ENCODE measurements around the gene KAZN.

KAZN gene

DNA sequence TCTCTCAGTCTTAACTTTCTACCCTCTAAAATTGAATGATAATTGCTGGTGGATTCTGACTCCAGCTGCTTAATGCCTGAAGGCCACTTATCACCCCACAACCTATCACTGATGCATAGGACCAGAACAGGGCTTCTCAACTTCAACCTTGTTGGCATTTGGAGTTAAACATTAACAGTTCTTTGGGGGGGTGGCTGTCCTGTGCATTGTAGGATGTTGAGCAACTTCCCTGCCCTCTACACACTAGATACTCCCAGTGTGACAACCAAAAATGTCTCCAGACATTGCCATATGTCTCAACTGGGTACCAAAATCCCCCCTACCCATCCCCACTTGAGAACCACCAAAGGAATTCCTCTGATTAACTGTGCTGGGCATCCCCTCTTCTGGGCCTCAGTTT lies 279.6 kb downstream of the KAZN start:
- DNase-seq (ENCODE audit: low spot score) (no peak), FAIRE-seq (no peak)

DNA sequence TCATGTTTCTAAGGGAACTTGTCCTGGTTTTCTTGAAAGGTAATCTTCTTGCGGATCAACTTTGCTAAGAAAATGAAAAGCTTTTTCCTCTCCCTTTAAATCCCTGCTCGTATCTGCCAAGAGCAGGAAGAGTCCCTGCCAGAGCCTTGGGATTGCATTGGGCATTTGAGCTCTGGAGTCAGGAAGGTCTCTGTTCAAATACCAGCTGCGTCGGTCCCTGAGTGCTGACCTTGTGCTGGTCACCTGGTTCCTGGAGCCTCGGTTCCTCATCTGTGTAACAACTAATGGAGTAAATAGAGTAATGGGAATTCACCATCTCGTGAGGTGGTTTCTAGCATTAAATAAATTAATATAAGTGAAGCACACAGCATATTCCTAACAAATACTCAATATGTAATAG lies 280.5 kb downstream of the KAZN start:
- DNase-seq (ENCODE audit: low spot score) (no peak), FAIRE-seq (no peak)

DNA sequence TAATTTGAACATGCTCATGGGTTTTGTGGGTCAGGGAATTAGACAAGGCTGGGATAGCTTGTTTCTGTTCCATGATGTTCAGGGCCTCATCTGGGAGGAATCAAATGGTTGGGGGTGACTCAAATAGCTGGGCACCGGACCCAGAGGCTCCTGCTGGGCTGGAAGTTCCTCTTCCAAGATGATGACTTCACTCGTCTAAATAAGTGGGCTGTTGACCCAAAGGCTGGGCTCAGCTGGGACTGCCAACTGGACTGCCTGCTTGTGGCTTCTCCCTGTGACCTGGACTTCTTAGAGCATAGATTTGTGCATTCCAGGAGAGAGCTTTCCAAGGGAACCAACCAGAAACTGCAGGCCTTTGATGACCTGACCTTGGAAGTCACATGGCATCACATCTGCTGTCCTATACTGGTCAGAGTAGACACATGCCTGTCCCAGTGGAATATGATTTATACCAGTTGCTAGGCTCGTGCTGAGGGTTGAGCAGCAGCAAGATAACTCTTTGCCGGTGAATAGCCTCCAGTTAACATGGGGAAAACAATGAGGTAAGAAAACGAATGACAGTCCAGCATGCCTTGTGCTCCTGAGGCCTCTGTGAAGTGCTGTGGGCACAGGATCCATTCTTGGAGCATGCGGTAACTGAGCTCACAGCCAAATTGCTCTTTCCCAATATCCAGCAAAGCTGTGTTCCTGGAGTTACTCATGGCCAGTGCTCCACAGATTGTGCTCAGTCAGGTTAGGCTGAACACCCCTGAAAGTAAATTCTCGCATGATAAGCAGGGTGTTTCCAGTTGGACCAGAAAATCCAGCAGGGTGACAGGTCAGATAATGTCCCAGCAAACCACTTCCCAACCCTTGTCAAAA lies 282.2 kb downstream of the KAZN start:
- no peak for DNase-seq (ENCODE audit: low spot score)
- no peak for FAIRE-seq

DNA sequence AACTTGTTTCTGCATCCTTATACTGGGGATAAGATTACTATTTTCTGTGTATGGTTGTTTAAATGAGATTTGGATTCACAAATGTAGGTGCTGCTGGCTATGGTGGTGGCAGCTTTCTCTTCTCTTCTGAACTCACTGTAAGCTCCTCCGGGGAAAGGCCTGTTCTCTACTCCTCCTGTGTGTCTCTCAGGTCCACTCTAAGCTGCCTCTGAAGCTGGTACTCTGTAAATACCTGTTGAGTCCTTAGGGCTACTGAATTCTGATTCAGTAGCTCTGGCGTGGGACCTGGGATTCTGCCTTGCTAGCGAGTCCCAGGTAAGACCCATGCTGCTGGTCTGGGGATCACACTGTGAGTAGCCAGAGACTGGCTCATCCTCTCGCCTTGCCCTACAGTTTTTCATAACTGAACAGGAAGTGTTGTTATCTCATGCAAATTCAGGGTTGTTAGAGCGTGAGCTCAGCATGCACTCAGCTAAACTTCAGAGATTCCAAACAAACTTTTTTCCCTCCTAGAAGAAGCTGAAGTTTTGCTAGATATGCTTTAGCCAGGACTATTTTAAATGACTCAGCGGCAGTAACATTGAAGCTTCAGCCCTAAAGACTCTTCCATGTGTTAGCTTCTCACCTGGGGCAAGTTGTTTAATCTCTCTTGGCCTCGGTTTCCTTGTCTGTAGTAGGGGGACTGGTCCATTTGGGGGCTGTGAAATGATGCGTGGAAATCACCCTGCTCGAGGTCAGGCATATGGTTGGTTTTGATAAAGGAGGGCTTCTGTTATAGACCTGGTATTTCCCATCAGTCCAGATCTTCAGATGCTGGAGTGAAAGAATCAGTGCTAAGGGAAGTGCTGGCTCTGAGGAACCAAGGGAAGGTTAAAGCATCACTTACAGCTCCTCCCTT lies 283.5 kb downstream of the KAZN start:
- FAIRE-seq, result no peak
- no peak for DNase-seq (ENCODE audit: low spot score)

DNA sequence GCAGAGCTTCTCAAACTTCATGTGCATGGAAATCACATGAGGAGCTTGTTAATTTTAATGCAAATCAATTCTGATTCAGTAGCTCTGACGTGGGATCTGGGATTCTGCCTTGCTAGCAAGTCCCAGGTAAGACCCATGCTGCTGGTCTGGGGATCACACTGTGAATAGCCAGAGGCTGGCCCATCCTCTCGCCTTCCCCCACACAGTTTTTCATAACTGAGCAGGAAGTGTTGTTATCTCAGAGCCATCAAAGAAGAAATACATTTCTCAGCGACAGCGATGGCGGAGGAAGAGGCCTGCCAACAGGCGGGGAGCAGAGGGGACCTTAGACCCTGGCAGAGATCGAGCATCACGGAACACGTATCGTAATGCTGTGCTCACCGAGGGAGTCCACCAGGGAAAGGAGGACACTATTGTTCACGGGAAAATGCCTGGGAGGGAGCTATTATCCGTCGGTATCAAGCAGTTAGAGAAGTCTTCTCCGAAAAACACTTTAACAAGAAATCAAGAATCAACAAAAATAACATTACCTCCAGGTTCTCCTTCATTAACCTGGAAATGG lies 286.2 kb downstream of the KAZN start:
- no peak for DNase-seq (ENCODE audit: low spot score)
- FAIRE-seq, result no peak

DNA sequence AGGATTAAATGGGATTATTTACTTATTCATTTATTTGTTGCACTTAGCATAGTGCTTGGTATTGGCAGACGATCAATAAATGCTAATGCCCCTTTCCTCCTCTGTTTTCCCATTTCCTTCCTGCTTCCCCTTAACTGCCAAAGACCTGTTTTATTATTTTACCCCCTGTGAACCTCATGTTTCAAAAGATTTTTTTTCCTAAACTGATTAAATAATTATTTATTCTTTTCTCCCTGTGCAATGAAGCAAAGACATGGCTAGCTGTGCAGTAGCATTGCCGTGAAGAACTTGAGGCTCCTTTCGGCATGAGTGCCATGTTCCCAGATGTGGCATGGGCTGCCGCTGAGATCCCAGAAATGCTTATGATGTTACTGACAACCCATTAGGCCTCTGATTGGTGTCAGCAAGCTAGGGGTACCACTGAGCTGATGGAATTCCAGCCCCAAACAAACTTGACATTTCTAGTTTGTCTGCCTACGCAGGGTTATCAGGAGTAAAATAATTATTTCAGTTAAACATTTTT lies 288.6 kb downstream of the KAZN start:
- no peak for FAIRE-seq
- DNase-seq (ENCODE audit: low spot score), result no peak

DNA sequence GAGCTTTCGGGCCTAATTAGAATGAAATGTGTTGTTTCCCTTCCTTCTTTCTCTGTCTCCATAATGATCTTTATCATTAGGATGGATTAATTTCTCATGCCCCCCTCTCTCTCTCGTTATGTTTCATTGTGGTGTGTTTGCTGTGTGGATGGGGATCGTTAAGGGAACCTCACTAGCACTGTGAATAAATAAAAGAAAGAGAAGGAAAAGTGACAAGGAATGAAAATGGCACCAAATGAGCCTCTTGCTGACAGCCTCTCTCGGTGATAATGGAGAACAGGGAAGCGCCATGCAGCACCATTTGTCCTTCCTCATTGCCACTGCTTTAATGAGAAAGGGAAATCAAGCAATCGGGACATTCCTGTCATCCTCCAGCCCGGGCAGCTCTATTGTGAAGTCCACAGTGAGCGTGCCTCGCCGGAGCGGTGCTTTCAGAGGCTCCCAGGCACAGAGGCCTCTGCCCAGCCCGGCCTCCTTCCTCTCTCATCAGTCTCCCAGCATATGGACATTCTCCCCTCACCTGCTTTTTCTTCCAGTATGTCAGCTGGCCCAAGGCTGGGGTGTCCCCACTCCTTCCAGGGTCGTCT lies 289.4 kb downstream of the KAZN start:
- FAIRE-seq (no peak), DNase-seq (ENCODE audit: low spot score) (no peak)

DNA sequence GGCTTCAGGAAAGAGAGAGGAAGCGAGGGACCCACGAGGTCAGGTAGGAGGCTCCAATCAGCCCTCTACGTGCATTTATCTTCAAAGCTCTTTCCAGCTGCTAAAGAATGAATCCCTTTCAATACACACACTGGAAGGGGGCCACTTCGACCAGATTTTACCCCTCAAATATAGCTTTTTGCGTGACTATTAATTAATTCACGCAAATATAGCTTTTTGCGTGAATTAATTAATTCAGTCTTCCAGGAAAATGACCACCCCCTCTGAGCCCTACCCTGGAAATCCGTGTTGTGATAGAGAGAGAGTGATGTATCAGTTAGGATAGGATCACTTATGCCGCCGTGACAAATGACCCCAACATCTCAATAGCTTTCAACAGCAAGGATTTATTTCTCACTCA lies 289.9 kb downstream of the KAZN start:
- FAIRE-seq (no peak), DNase-seq (ENCODE audit: low spot score) (no peak)

DNA sequence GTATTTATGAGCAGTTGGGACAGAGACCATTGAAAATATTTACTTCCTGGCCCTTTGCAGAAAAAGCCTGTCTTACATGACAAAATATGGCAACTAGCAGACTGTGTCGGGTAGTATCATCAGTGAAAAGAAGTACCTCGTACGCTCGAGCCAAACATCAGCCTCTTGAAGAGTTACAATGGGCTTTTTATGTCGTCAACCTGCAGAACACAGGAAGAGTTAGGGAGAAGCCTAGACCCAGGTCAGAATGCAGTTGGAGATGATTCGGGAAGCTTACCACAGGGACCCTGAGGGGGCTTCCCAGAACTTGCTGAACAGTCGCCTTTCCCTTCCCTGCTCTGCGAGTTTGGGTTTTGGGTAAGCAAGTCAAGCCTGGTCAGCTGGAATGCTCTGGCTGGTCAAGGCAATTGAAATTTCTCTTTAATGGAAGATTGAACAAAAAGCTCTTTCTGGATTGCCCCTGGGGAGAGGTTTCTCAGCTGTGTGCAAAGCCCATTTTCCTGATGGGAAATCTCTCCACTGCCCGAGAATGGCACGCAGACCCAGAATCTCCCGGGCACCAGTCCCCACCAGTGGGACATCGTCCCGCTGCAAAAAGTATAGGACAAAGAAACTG lies 291.4 kb downstream of the KAZN start:
- DNase-seq (ENCODE audit: low spot score), result no peak
- FAIRE-seq, result no peak

DNA sequence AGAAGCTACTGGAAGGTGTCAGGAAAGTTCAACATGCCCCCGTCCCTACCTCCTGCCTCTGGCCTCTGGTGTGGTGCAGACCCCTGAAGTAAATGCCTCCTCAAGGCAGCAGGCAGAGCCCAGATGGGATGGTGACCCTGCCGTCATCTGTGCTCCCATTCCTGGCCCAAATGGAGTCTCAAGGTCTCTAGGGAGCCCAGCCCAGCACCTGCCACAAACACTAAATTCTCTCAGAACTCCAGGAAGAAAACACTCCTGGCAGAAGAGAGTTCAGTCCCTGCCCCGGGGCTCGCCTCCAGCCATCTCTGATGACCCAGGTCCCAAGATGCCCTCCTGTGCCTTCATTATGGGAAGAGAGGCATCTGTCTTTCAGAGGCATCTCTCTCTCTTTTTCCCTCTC lies 293.5 kb downstream of the KAZN start:
- DNase-seq (ENCODE audit: low spot score), result no peak
- no peak for FAIRE-seq

DNA sequence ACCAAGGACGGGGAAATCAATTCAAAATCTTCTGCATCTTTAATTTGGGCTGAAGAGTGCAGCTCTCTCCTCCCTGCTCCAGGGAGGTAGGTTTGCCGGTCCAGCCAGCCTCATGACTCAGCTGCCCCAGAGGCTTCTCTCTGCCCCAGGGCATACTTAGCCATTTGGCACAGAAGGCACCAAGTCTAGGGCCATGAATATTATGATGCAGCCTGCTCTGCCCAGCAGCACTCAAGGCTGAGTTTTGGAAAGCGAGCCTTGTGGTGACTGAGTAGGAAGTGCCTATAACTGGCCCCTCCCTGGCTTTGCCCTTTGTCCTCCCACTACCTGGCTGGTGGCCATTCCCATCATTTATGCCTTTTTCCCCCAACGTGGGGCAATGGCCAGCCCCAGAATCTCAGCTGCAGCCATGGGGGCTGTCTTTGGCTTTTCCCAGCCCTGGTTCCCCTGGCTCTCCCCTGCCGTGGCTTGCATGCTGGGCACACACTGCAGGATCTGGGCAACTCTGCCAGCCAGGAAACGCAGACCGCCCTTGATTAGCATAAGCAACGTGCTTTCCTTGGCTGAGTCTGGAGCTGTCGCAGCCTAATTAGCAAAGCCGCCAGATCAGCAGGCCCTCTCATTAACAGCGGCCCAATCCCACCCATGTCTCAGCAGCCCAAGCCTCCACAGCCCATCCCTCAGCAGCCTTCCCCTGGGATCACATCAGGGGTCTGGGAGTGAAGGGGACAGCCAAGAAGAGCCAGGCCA lies 296.5 kb downstream of the KAZN start:
- no peak for FAIRE-seq
- no peak for DNase-seq (ENCODE audit: low spot score)

DNA sequence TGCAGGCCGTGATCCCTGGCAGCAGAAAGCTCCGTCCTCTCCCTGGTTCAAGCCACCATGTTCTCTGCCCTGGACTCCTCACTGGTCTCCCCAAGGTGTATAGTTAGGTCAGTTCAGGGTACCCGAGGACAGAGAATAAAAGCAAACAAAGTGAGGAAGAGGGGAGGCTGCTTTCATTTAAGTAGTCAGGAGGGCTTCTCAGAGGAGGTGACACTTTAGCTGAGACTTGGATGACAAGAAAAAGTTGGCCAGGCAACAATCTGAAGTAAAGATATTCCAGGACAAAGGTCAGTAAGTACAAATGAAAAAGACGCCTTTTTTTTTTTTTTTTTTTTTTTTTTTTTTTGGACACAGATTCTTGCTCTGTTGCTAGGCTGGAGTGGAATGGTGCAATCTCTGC lies 297.2 kb downstream of the KAZN start:
- FAIRE-seq, result no peak

DNA sequence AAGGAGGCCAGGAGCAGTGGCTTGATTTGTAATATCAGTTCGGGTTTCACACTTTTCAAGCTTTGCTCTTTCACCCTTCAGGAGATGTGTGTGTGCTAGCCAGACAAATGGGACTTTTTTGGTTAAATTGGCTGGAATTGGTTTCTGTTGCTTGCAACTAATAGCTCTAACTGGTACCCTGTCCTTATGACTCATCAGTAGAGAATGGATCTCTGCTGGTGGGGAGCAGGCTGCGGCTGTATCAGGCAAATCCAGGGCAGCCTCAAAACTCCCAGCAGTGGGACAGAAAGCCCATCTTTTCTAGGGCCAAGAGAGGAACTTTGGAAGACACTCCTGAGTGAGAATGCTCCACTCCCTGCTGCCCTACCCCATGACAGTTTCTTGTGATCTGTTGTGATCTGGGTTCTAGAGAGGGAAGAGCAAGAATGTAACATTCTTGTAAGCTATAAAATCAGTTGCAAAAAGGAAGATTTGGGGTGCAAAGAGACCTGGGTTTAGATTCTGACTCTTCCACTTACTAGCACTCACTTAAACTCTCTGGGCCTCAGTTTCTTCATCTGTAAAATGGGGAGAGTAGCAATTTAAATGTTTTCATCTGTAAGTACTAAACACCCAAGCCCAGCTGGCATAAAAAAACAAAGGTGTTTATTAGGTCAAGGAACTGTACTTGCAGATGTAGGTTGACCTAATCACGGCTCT lies 298.0 kb downstream of the KAZN start:
- FAIRE-seq (no peak), DNase-seq (ENCODE audit: low spot score) (peak; percentile 38)

More for the DNA sequence above, 297.2 kb downstream of the KAZN start:
- no peak for DNase-seq (ENCODE audit: low spot score)

DNA sequence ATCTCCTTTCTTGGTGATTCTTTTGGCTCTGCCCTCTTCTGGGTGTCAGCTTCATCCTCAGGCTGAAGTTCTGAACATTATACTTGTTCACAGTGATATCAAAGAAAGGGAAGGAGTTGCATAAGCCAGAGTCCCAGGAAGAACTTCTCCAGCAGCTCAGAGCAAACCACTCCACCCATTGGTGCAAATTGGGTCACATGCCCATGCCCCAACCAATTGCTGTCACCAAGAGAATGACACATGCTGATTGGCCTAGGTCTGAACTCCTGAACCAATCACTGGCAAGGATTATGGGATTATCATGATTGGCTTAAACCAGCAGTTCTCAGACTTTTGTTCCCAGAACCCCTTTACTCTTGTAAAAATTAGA lies 298.6 kb downstream of the KAZN start:
- FAIRE-seq (no peak), DNase-seq (ENCODE audit: low spot score) (no peak)

DNA sequence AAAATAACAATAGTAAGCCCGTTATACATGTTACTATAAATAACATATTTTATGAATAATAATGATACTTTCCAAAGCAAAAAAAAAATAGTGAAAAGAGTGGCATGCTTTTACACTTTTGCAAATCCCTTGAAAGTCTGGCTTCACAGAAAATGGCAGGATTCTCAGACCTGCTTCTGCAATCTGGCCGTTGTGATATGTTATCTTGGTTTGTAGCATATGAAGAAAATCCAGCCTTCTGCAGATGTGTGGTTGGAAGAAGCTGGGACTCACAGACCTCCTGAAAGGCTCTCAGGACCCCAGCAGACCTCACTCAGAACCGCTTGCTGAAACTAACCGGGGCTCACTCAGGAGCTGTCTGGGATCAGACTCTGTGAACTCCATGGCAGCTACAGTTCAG lies 299.1 kb downstream of the KAZN start:
- DNase-seq (ENCODE audit: low spot score), result no peak
- FAIRE-seq, result no peak

DNA sequence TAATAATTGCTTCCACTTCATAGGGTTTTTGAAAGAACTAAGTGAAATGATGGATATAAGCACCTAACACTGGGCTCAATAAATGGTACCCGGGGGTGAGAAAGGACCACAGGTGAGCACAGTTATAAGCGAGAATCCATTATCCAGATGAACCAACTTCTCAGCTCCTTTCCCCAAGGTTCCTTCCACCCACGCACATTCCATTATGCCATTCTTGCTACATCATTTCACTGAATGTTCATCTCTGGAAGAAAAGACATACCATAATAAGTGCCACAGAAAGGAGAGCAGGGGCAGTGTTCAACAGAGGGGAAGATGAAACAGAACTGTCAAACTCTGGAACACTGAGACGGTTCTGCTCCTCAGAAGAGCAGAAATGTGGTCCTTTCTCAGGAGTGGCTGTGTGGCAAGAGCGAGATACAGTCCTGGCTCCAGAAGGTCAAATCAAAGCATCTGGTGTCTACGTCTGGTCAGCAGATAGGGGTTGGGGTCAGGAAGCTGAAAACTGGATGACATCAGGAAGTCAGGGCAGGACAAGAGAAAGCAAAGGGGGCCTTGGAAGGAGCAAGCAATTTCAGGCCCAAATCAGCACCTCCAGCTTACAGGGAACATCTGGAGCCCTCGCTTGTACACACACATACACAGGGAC lies 299.6 kb downstream of the KAZN start:
- DNase-seq (ENCODE audit: low spot score), result peak; percentile 38
- FAIRE-seq, result no peak

DNA sequence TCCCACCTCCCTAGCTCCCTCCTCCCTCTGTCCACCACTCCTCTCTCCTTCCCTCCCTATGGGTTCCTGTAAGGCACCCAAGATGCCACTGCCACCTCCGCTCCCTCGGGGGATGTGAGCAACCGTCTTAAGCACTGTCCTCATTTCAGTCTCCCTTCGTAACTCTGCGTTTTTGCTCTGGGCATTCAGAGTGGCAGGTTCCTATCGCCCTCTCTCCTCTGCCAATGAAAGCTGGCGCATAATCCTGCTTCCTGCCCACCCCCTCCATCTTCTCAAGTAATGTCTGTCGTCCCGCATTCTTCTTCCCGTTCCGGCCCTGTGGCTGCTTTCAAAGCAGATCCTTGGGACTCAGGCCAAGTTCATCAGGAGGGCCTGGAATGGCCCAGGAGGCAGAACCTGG lies 301.2 kb downstream of the KAZN start:
- DNase-seq (ENCODE audit: low spot score) (no peak), FAIRE-seq (no peak)

DNA sequence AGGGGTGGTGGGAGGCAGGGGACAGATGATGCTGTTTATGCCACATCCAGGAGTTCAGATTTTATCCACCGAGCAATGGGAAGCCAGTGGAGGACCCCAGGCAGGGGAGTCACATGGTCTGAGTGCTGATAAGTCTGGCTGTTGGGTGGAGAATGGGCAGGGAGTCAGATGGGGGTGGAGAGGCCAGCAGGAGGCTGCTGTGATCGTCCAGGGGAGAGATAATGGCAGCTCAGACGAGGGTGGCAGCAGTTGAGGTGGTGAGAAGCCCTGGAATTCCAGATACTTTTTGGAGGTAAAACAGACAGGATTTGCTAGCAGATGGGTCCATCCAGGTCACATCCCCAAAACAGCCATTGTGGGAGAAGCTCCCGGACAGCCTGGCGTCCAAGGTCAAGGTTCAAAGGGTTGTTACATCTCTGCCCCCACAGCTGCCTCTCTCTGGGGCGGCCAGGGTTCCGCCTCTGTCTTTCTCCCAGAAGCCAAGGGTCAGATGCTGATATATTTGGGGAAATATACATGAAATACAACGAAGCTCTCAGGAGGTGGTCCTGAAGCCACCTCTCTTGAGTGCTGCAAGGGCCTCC lies 303.0 kb downstream of the KAZN start:
- FAIRE-seq (no peak), DNase-seq (ENCODE audit: low spot score) (no peak)

DNA sequence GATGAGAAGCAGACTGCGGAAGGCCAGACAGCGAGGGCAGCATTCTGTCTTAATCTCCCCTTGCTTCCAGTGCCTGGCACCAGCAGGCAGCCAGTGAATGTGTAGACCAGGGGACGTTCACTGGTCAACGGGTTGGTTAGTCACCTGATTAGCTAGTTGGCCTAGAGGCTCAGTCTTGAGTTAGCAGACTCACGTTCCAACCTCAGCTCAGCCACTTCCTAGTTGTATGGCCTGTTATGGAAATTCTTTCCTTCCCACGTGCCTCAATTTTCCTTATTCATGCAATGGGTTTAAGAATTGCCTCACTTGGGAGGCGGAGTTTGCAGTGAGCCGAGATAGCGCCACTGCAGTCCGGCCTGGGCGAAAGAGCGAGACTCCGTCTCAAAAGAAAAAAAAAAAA lies 305.4 kb downstream of the KAZN start:
- FAIRE-seq, result no peak
- no peak for DNase-seq (ENCODE audit: low spot score)

All from urothelium cell line (cell line).